HepG2 (cell line): ENCODE data around the gene SRF. TPM values are rescaled to one million over a fixed set of nuclear protein-coding genes. Genes with fewer than 3 reads are reported as not detected.
A peak's percentile ranks its signal among the peaks of the same experiment; 100 is the strongest.

Experiments used
- CBX5 ChIP-seq: sonication (generic); formaldehyde crosslinking; IDR thresholded peaks from 2 replicates; pipeline ENCODE4 v1.4.0; 2020; ENCODE audit warnings: missing genetic modification reagents, borderline replicate concordance
- CCDC6 ChIP-seq: sonication (generic); formaldehyde crosslinking; IDR thresholded peaks from 2 replicates; pipeline ENCODE4 v1.8.1; 2022; ENCODE audit warnings: mild to moderate bottlenecking, missing genetic modification reagents, moderate library complexity
- CREM ChIP-seq, 2 experiments: sonication (generic) in 1 of 2; formaldehyde crosslinking in 1 of 2; IDR thresholded peaks; 2 replicates each; pipeline versions ENCODE4 v1.4.0 to v1.6.1; 2016 to 2020; ENCODE audit warnings: antibody characterized with exemption in 1 of 2, mild to moderate bottlenecking in 1 of 2, missing genetic modification reagents in 1 of 2
- FOXA3 ChIP-seq: IDR thresholded peaks from 2 replicates; pipeline ENCODE4 v1.6.1; 2016; ENCODE audit warnings: missing genetic modification reagents, missing compliant biosample characterization
- HNF4A ChIP-seq: sonication (generic); formaldehyde crosslinking; IDR thresholded peaks from 2 replicates; pipeline ENCODE4 v1.4.0; 2020; ENCODE audit warnings: missing genetic modification reagents
- JUND ChIP-seq: sonication (generic); formaldehyde crosslinking; IDR thresholded peaks from 2 replicates; pipeline ENCODE4 v1.8.0; 2022; ENCODE audit warnings: mild to moderate bottlenecking, missing genetic modification reagents
- TCF7 ChIP-seq: sonication (generic); IDR thresholded peaks from 2 replicates; pipeline ENCODE4 v1.6.1; 2016; ENCODE audit warnings: antibody characterized with exemption, low read depth
- ZNF577 ChIP-seq: sonication (generic); formaldehyde crosslinking; IDR thresholded peaks from 2 replicates; pipeline ENCODE4 v1.4.0; 2020; ENCODE audit warnings: mild to moderate bottlenecking, low read depth, missing genetic modification reagents, borderline replicate concordance
- ZNF766 ChIP-seq: sonication (generic); formaldehyde crosslinking; IDR thresholded peaks from 2 replicates; pipeline ENCODE4 v1.5.0; 2020; ENCODE audit warnings: missing genetic modification reagents, borderline replicate concordance
- ZSCAN31 ChIP-seq: sonication (generic); formaldehyde crosslinking; IDR thresholded peaks from 2 replicates; pipeline ENCODE4 v1.5.0; 2020; ENCODE audit warnings: low read depth, mild to moderate bottlenecking, missing genetic modification reagents
- ZZZ3 ChIP-seq: sonication (generic); formaldehyde crosslinking; IDR thresholded peaks from 2 replicates; pipeline ENCODE4 v1.4.0; 2020; ENCODE audit warnings: missing genetic modification reagents, mild to moderate bottlenecking, borderline replicate concordance
- polyA plus RNA-seq, 8 experiments: library from polyadenylated mRNA; depleted of rRNA in 3 of 8; stranded (reverse) in 7 of 8; unstranded in 1 of 8; fragments of >200 nt; fragmentation: Illumina TruSeq in 4 of 8; extraction: Trizol in 4 of 8; gene quantifications; 2 replicates each; pipeline versions ENCODE4 v1.2.1 to v1.2.3, GENCODE V29; 2011 to 2016; ENCODE audit warnings: low read depth in 4 of 8, missing spikeins in 1 of 8, mixed read lengths in 1 of 8; ENCODE audit not compliant: insufficient read depth in 1 of 8
- total RNA-seq, 5 experiments: library from RNA; depleted of rRNA; stranded (reverse); fragments of >200 nt; fragmentation: Illumina TruSeq; extraction: Trizol; gene quantifications; 2 replicates each; pipeline ENCODE4 v1.2.3, GENCODE V29; 2016; ENCODE audit warnings: low read depth in 1 of 5
- TF ChIP-seq, protein P1 (sequence below): sonication (generic); formaldehyde crosslinking; IDR thresholded peaks from 2 replicates; pipeline ENCODE4 v1.4.0; 2020; ENCODE audit warnings: missing genetic modification reagents
- TF ChIP-seq, protein P2 (sequence below): sonication (generic); formaldehyde crosslinking; IDR thresholded peaks from 2 replicates; pipeline ENCODE4 v1.4.0; 2020; ENCODE audit warnings: mild to moderate bottlenecking, low read depth, missing genetic modification reagents
- TF ChIP-seq, protein P3 (sequence below): sonication (generic); formaldehyde crosslinking; IDR thresholded peaks from 2 replicates; pipeline ENCODE4 v1.4.0; 2020; ENCODE audit warnings: low read depth, mild to moderate bottlenecking, missing genetic modification reagents
- TF ChIP-seq, protein P4 (sequence below): IDR thresholded peaks from 2 replicates; pipeline ENCODE4 v1.6.1; 2016; ENCODE audit warnings: missing compliant biosample characterization, missing genetic modification reagents, borderline replicate concordance
- TF ChIP-seq, protein P5 (sequence below): sonication (generic); formaldehyde crosslinking; IDR thresholded peaks from 2 replicates; pipeline ENCODE4 v1.5.1; 2020; ENCODE audit warnings: mild to moderate bottlenecking, missing genetic modification reagents, moderate library complexity

Gene SRF
- total and polyA plus RNA-seq, 2 of the 13 experiments (the other 11 are each of a cell fraction or from before 2014, with no cell fraction given) = 25.5 to 44.1 TPM

DNA sequence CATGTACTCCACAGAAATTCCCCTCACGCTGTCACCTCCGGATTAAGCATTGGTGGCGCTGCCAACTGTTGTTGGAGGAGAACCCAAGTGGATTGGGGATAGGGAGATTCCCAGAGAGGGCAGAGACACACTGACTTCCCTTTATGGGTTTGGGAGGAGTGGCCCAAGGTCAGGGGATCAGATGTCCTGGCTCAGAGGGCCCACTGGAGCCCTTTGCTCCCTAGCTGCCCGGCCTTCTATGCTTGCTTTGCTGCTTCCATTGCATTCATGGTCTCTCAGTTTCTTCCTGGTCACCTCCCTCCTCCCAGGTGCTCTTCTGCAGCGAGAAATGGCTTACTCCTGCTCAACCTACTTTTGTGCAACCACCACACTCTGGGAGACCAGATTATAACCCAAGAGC lies 25.3 kb downstream of the SRF start (continued):
- TF ChIP-seq, protein P1, sequence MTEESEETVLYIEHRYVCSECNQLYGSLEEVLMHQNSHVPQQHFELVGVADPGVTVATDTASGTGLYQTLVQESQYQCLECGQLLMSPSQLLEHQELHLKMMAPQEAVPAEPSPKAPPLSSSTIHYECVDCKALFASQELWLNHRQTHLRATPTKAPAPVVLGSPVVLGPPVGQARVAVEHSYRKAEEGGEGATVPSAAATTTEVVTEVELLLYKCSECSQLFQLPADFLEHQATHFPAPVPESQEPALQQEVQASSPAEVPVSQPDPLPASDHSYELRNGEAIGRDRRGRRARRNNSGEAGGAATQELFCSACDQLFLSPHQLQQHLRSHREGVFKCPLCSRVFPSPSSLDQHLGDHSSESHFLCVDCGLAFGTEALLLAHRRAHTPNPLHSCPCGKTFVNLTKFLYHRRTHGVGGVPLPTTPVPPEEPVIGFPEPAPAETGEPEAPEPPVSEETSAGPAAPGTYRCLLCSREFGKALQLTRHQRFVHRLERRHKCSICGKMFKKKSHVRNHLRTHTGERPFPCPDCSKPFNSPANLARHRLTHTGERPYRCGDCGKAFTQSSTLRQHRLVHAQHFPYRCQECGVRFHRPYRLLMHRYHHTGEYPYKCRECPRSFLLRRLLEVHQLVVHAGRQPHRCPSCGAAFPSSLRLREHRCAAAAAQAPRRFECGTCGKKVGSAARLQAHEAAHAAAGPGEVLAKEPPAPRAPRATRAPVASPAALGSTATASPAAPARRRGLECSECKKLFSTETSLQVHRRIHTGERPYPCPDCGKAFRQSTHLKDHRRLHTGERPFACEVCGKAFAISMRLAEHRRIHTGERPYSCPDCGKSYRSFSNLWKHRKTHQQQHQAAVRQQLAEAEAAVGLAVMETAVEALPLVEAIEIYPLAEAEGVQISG = no peak
- no peak for TF ChIP-seq TCF7
- TF ChIP-seq CCDC6 (CRISPR knock-in tag) = no peak
- TF ChIP-seq, protein P2, sequence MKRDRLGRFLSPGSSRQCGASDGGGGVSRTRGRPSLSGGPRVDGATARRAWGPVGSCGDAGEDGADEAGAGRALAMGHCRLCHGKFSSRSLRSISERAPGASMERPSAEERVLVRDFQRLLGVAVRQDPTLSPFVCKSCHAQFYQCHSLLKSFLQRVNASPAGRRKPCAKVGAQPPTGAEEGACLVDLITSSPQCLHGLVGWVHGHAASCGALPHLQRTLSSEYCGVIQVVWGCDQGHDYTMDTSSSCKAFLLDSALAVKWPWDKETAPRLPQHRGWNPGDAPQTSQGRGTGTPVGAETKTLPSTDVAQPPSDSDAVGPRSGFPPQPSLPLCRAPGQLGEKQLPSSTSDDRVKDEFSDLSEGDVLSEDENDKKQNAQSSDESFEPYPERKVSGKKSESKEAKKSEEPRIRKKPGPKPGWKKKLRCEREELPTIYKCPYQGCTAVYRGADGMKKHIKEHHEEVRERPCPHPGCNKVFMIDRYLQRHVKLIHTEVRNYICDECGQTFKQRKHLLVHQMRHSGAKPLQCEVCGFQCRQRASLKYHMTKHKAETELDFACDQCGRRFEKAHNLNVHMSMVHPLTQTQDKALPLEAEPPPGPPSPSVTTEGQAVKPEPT = no peak
- TF ChIP-seq, protein P3, sequence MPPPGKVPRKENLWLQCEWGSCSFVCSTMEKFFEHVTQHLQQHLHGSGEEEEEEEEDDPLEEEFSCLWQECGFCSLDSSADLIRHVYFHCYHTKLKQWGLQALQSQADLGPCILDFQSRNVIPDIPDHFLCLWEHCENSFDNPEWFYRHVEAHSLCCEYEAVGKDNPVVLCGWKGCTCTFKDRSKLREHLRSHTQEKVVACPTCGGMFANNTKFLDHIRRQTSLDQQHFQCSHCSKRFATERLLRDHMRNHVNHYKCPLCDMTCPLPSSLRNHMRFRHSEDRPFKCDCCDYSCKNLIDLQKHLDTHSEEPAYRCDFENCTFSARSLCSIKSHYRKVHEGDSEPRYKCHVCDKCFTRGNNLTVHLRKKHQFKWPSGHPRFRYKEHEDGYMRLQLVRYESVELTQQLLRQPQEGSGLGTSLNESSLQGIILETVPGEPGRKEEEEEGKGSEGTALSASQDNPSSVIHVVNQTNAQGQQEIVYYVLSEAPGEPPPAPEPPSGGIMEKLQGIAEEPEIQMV = no peak
- no peak for TF ChIP-seq JUND (CRISPR knock-in tag)
- TF ChIP-seq, protein P4, sequence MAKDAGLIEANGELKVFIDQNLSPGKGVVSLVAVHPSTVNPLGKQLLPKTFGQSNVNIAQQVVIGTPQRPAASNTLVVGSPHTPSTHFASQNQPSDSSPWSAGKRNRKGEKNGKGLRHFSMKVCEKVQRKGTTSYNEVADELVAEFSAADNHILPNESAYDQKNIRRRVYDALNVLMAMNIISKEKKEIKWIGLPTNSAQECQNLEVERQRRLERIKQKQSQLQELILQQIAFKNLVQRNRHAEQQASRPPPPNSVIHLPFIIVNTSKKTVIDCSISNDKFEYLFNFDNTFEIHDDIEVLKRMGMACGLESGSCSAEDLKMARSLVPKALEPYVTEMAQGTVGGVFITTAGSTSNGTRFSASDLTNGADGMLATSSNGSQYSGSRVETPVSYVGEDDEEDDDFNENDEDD = no peak
- TF ChIP-seq CBX5 (CRISPR knock-in tag) = no peak
- TF ChIP-seq FOXA3 (CRISPR knock-in tag) = no peak
- TF ChIP-seq, protein P5, sequence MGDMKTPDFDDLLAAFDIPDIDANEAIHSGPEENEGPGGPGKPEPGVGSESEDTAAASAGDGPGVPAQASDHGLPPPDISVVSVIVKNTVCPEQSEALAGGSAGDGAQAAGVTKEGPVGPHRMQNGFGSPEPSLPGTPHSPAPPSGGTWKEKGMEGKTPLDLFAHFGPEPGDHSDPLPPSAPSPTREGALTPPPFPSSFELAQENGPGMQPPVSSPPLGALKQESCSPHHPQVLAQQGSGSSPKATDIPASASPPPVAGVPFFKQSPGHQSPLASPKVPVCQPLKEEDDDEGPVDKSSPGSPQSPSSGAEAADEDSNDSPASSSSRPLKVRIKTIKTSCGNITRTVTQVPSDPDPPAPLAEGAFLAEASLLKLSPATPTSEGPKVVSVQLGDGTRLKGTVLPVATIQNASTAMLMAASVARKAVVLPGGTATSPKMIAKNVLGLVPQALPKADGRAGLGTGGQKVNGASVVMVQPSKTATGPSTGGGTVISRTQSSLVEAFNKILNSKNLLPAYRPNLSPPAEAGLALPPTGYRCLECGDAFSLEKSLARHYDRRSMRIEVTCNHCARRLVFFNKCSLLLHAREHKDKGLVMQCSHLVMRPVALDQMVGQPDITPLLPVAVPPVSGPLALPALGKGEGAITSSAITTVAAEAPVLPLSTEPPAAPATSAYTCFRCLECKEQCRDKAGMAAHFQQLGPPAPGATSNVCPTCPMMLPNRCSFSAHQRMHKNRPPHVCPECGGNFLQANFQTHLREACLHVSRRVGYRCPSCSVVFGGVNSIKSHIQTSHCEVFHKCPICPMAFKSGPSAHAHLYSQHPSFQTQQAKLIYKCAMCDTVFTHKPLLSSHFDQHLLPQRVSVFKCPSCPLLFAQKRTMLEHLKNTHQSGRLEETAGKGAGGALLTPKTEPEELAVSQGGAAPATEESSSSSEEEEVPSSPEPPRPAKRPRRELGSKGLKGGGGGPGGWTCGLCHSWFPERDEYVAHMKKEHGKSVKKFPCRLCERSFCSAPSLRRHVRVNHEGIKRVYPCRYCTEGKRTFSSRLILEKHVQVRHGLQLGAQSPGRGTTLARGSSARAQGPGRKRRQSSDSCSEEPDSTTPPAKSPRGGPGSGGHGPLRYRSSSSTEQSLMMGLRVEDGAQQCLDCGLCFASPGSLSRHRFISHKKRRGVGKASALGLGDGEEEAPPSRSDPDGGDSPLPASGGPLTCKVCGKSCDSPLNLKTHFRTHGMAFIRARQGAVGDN (CRISPR knock-in tag) = peak; percentile 22; the same call in 1 of the 2 replicates
- TF ChIP-seq ZNF766 (CRISPR knock-in tag) = no peak
- no peak for TF ChIP-seq ZZZ3 (CRISPR knock-in tag)
- no peak for TF ChIP-seq CREM (IDR thresholded peaks at IDR 0.05)
- no peak for TF ChIP-seq CREM (CRISPR knock-in tag; IDR thresholded peaks at IDR 0.05)
- no peak for TF ChIP-seq ZSCAN31
- peak; percentile 70 for TF ChIP-seq HNF4A (CRISPR knock-in tag)
- no peak for TF ChIP-seq ZNF577 (CRISPR knock-in tag)
